ENCODE results near the gene AKAP12. TPM values are rescaled to one million over a fixed set of nuclear protein-coding genes. Genes with fewer than 3 reads are reported as not detected.

Gene AKAP12
- total RNA-seq, 2 donors from 2014 or later: 9.4 to 25.2 TPM

DNA sequence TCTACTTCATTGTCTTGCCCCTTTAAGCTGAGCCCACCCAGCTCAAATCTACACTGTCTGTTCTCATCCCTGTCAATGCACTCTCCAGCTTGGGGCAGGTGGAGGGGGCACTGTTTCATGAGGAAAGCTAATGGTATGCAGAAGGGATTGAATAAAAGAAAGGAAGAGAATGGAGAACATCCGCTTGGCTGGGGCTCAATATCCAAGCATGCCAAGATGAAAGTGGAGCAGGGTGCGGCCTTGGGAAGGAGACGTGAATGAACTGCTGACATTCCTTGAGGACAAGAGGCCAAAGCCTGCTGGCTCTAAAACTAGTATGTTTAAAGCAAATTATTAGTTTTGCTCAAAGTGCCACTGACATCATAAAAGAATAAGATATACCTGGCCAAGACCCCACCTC is 24.2 kb downstream of the AKAP12 start:
- ATAC-seq (no peak), DNase-seq (no peak)
- intact Hi-C loops (cut with DNase I, micrococcal nuclease): no loop called here

DNA sequence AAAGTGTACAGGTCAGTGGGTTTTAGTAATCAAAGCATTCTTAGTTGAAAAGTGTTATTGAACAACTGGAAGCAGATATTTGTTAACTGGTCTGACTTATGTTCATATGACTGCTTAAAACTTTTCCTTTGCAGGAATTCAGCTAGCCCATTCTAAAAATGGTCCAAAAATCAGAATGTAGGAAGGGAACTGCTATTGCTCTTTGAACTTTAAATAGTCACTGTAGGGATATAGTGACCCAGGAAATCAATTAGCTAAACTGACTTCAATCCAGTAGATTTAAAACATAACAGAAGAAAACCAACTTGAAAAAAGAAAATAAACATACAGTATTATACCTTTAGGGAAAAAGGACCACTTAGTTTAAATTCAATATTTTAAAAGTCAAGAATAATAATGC is 25.5 kb downstream of the AKAP12 start:
- ATAC-seq (no peak), DNase-seq (no peak)
- intact Hi-C loops (cut with DNase I, micrococcal nuclease): no loop called here

DNA sequence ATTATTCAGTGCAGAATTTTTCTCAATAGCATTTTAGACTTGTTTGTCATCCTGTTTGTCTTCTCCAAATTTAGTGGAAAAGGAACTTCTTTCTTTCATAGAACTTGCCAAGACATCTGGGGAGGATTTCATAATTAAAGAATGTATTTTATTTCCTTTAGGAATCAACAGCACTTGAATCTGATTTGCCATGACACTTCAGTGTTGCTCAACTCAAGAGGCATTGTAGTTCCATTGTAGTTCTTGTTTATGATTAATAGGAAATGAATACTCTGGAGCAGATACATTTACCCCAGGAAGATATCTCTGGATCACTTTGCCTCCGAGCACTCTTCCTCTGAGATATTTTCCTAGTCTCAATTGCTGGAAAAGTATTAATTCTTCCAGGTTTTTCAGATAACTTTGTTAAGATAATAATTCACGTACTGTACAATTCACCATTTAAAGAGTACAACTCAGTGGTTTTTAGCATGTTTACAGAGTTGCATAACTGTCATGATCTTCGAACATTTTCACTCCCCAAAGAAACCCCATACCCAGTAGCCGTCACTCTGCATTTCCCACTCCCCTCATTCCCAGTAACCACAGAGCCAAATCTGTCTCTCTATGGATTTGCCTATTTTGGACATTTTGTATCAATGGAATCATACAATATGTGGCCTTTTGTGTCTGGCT is 29.7 kb downstream of the AKAP12 start:
- intact Hi-C loops (cut with DNase I, micrococcal nuclease): no loop called here
- no peak for ATAC-seq
- DNase-seq: no peak

DNA sequence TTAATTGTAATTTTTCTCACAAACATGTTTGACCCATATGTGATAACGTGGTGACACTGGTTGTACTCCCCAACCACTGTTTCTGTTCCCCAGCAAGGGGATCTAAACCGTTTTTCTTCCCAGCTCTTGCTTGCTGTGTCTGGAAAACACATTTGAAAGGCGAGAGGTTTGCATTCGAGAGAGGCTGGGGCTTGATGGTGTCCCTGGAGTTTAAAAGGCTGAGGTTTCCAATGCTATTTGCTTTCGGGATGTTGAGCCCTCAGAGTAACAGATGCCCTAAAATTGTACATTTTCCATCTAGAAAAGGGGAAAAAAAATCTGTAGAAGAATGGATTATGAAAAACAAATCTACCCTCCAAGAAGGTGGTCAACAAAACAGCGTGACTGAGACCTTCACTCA is 35.4 kb downstream of the AKAP12 start:
- DNase-seq: no peak
- intact Hi-C loops (cut with DNase I, micrococcal nuclease): no loop called here
- ATAC-seq: no peak

DNA sequence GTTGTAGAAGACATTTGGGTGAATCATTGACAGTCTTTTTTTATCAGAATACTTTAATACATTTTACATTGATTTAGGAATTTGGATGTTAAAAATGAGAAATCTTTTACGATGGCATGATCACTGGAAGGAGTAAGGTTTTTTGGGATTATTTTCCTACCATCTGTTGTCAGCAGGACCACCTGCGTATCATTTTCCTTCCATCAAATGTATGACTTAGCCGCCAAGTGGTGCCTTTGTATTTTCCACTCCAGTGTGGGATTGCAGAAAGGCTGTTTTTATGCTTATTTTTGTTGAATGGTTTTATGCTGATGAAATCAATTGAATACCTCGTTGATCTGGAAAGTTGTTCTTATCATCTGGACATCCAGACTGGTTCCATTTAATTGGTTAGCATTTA is 35.8 kb downstream of the AKAP12 start:
- intact Hi-C loops (cut with DNase I, micrococcal nuclease): no loop called here
- ATAC-seq (no peak), DNase-seq (no peak)

DNA sequence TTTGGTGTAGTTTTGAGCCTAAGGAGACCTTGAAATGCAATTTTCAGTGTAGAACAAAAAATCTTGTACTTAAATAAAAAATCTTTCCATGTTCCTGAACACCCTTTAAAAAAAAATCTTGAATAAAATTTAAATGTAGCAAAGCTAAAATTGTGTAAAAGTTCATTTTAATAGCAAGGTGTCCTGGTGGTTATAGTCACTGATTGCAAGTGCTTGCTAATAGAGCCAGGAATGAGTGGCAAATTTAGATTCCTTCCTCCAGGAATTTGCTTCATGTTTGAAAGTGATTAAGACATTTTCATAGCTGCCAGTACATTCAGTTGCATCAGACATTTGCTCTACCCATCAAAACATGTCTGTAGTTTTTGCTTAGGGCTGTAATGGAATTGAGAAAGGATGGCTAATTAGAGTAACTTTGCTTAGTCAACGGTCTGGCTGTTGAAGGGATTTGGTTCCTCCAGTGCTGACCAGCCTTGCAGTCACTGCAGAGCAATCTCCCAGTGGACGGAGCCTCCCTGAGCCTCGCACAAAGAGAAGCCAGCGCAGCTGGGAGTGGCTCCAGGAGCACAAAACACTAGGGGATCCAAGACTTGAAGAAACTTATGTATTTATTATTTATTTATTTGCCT is 36.5 kb downstream of the AKAP12 start:
- ATAC-seq (no peak), DNase-seq (no peak)
- intact Hi-C loops (cut with DNase I, micrococcal nuclease): no loop called here

DNA sequence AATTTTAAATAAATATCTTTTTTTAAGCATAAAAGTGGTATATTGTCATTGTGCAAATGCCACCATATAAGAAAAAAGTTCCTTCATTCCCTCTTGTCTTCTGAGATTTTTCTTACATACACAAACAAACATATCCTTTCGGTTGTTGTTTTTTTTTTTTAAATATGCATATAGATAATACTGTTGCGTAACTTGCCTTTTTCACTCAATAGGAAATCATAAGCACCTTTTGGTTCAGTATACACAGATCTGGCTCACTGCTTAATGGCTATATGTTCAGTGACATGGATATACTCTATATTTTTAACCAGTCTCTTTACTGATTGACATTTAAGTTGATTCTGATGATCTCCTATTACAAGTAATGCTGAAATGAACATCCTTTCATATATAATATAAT is 40.1 kb downstream of the AKAP12 start:
- intact Hi-C loops (cut with DNase I, micrococcal nuclease): no loop called here
- DNase-seq (no peak), ATAC-seq (no peak)

DNA sequence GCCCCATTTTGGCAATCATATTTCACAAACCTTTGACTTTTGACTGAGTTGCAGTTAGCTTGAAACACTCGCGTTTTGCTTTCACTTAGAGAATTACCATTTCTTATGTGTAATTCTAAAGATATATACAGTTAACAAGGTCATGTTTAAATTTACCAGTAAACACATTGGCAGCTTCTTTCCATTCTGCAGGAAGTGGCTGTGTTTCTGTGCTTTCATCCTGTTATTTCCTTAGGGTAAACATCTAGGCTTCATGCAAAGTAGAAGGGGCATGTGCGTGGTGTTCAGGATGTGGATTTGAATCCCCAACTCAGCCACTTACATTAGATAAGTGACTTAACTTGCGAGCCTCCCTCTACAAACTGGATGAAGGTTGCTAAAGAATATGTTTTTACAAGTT is 41.1 kb downstream of the AKAP12 start:
- DNase-seq (no peak), ATAC-seq (no peak)
- intact Hi-C loops (cut with DNase I, micrococcal nuclease): no loop called here

DNA sequence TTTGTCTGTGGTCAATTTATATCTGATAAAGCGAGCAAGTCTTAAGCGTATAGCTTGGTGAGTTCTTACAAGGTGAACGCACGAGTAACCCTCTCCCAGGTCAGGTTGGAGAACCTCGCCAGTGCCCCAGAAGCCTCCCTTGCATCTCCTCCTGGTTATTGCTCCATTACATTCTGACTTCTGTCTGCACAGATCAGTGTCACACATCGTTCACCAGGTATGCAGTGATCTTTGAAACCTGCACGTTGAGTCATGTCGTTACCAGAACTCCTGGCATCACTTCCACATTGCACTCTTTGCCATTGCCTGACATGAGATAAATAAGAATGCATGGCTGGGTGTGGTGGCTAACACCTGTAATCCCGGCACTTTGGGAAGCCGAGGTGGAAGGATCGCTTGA is 44.2 kb downstream of the AKAP12 start:
- intact Hi-C loops (cut with DNase I, micrococcal nuclease): no loop called here
- no peak for ATAC-seq
- no peak for DNase-seq

DNA sequence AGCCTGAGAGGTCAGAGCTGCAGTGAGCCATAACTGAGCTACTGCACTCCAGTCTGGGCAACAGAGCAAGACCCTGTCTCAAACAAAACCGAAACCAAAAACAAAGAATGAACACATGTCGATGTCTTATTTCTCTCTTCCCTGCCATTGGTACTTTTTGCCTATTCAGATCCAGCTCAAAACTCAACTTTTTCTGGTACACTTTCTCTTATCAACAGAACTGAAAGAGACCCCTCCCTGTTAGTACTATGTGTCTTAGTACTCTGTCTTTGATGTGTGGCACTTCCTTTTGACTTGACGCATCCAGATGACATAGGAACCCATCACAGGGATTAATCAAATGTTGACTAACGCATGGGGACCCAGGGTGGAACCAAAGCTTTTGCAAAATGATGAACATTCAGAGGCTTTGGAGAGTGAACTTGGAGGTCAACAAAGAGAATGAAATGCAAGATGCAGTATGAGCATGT is 44.8 kb downstream of the AKAP12 start:
- no peak for DNase-seq
- ATAC-seq: no peak
- intact Hi-C loops (cut with DNase I, micrococcal nuclease): no loop called here

DNA sequence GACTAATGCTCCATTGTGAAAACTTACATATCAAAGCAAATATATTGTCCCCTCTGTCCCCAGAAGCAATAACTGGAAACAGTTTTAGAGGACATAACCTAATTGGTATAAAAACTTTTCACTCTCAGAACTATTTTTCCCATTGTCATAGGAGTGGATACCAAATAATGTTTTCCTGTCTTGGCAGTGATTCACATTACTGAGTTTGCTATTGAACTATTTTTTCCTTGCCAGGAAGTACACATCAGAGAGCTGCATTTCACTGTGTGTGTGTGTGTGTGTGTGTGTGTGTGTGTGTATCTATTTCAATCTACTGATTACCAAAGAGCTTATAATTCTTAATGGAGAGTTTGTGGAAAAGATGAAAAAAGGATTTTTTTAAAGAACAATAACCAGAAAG is 45.4 kb downstream of the AKAP12 start:
- intact Hi-C loops (cut with DNase I, micrococcal nuclease): no loop called here
- DNase-seq (no peak), ATAC-seq (no peak)

DNA sequence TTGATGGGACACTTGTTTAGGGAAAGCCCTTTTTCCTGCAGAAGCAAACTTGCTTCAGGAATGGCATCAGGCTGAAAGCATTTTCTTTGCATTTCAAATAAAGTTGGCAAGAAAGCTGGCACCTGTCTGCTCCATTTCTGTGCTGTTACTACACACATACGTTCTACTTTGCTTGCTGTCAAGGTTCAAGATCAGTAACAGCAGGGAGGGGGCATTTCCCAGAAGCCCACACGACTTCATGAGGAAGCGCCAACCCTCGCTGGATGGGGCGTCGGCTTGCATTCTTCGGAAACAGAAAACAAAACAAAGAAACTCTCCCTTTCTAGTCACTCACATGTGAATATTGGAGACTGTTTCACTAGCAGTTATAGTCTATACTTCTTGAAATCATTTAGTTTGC is 46.4 kb downstream of the AKAP12 start:
- intact Hi-C loops (cut with DNase I, micrococcal nuclease): no loop called here
- DNase-seq: no peak
- ATAC-seq: no peak

DNA sequence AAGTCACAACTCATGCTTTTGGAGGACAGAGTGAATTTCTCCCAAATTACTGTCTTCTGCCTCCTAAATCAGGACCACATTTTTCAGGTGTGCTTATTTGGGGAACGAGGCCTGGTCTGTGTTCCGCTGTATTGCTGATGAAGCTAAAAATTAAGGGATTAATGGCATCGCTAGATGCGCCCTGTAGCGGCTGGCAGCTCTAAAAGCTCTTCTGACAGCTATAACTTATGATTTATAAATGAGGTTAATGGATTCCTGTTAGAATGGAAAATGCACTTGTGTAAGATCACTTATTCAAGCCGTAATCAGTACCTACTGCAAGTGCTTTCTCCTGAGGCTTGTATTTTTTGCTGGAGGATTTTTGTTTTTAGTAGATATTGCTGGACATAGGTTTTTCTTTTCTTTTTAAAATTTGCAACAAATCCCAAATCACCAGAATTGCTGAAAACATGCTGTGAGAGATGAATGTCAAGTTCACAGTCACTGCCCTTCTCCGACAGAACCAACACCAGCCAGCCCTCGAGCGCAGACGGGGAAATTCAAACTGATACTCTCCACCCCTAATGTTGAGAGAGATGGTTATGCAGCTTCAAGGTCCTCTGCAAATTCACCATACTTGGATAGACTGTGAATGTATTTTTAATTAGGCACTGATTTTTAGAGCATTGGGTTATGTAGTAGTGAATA is 49.1 kb downstream of the AKAP12 start:
- intact Hi-C loops (cut with DNase I, micrococcal nuclease): no loop called here
- ATAC-seq: no peak
- no peak for DNase-seq

DNA sequence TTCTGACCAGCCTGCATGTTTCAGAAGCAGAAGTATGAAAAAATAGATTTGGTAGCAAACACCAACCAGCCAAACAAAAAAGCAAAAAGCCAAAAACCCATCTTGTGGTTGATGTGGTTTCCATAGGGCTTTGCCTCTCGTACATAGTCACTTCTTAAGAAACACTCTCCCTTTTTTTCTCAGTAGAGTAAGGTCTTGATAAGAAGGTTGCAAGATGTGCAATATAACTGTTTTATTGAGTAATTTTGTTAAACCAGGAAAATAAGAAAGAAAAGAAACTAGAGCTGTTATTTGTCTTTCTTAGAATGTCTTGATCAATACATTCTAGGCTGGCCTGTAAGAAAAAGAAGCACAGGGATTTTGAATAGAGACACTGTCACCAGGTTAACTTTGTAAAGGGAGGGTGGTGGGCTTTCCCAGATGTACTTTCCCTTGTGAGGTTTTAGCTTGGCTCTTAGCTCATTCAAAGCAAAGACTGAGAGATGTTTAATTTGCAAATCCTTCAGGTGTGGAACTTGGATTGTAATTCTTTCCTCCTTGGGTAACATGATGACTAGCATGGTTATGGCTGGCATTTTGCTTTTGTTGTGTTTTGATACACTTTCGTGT is 49.7 kb downstream of the AKAP12 start:
- intact Hi-C loops (cut with DNase I, micrococcal nuclease): no loop called here
- DNase-seq (no peak), ATAC-seq (no peak)

DNA sequence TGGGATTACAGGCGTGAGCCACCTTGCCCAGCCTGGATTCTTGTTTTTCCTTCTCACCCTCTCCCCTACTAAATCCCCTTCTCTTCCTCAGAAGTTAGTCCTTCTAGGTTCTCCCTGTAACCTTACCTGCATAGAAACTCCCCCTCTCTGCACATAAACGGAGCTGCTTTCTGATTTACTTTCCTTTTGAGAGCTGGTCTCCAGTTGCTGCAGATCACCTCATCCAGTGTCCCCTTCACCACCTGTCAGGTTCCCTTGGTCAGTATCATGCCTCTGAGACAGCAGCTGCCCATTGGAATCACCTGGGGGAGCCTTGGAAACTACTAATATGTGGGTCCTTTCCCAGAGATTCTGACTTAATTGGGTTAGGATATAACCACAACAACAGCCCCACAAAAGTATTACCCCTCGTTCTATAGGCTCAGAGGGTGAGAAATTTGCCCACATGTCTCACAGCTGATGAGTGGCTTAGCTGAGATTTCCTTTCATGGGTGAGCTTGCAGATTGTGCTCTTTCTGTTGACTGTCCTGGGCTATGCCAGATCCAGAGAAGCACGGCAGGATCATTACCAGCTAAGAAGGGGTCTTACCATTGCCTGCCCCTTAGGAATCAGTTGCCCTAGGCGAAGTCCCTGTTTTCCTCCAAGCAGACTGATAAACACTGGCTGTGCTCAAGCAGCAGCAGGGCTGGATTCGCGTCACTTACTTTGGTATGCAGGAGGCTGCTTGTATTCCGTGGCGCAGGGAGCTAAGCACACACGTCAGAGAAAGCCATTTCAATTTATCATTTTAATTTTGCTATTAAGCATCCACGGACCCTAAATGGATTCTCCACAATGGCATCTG is 51.3 kb downstream of the AKAP12 start:
- intact Hi-C loops (cut with DNase I, micrococcal nuclease): no loop called here
- ATAC-seq: no peak
- peak; percentile 22 to 74 for DNase-seq

DNA sequence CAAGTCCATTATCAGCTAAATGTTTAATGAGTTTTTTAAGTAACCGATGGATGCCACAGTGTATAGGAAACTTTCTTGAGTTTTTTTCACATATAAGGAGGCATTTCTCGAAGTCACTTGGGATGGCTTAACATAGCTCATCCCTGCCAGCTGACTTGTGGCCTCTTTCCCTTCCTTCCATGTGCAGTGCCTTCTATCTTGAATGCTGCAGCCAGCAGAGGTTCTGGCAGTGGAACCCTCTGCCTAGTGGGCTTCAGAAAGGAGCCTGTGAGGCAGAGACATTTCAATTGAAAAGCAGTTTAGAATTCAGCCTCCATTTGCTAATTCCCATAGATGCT is 51.9 kb downstream of the AKAP12 start:
- ATAC-seq (no peak), DNase-seq (no peak)
- intact Hi-C loops (cut with DNase I, micrococcal nuclease): no loop called here

DNA sequence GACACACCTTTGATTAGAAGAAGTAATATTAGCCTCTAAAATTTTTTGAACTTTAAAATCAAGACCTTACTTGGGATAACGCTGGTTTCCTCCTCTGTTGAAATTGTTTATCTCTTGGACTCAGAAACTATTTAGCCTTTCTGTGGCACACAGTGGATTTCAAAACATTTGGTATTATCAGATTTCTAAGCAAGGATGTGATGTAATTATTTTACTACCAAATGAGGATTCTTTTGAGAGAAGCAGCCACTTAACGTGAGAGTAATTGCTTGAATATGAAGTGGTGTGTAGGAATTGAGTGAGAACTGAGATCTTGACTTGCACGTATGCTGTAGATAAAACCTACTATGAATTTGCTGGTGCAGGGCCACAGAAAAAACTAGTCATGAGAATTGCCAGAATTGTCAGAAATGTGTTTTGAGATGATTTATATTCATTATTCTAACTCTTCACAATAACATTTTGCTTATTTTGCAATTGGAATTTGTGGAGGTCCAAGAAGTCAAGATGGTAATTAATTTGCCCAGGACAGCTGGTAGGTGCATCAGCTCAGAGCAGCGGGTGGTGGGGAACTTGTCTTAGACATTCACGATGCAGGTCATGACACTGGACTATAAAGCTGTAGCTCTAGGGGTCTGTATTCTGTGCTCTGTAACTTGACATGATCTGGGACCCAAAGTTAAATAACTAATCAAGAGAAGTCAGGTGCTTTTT is 53.4 kb downstream of the AKAP12 start:
- intact Hi-C loops (cut with DNase I, micrococcal nuclease): no loop called here
- DNase-seq (no peak), ATAC-seq (no peak)

DNA sequence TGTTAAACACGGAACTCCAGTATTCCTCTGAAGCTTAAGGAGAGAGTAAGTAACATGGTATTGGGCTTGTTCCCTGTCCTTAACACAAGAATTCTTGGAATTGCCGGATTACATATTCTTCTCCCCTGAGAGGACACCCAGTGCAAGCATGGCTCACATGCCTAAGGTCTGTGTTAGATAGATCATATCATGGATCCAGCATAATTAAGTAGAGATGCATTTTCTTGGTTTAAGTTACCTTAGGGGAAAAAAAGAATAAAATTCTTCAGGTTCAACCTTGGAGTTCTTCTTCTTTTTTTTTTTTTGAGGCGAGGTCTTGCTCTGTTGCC is 53.9 kb downstream of the AKAP12 start:
- DNase-seq (no peak), ATAC-seq (no peak)
- intact Hi-C loops (cut with DNase I, micrococcal nuclease): no loop called here

DNA sequence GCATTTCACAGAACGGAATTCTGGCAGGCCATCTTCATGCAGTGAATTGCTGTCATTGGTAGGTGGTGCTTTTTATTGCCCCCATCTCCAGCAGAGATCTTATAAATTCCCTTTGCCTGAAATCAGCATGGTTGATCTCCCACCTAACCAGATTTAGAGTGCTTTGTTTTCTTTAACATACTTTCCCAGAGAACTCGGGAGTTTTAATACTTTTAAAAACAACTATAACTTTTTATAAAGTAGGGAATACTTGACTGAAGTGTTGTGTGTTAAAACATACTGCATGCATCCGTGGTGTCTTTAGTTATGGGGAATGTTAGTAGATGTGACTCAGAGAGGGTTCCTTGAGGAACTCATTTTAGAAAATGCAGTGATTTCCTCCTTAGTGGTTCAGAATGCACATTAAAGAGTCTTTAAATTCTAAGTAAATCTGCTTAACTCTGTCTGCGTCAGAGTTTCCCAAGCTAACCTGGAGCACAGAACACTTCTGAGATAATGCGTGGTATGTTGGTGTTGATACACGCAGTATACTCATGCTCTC is 54.9 kb downstream of the AKAP12 start:
- no peak for DNase-seq
- intact Hi-C loops (cut with DNase I, micrococcal nuclease): no loop called here
- no peak for ATAC-seq
